ENCODE measurements around the gene DENND1A.
"Not testable (repeated sequence)": the region's sequence is repeated elsewhere in the genome, so short reads cannot be mapped to it uniquely, and the experiment has no call there.

The DENND1A gene

DNA sequence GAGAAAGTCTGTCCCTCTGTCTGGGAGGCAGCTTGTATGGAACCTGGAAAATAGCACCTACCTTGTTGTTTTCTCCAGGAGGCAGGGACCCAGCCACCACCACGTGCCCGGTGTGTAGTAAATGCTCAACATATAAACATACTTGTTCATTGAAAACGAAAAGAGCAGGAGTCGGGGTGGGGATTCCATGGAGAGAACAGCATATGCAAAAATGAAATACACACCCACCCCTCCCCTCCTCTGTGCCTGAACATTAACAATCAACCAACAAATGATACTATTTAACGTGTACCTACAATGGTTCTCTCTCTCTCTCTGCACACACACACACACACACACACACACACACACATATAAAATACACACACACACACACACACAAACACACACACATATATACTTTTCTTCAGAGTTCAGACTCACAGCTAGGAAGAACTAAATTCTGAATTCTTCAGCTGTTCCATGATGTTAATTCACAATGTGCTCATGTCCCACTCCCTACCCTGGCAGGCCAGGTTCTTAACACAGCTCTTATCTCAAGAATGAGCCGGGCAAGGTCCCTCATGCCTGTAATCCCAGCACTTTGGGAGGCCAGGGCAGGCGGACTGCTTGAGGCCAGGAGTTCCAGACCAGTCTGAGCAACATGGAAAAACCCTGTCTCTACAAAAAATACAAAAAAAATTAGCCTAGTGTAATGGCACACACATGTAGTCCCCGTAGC lies 16.3 kb upstream of the DENND1A start:
- no peak for DNase-seq (ENCODE audit: low read depth)

DNA sequence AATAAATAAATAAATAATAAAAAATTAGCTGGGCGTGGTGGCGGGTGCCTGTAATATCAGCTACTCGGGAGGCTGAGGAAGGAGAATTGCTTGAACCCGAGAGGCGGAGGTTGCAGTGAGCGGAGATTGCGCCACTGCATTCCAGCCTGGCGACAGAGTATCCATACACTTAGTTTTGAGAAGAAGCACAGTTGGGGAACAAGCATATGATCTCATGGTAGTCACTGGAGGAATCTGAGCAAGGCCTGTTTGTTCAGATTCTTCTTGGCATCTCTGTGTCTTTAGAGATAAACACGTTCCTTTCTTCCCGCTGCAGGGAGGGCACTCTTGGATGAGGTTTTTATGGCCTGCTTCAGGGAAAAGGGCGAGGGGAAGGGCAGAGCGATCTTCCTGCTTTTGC lies 15.6 kb upstream of the DENND1A start:
- DNase-seq (ENCODE audit: low read depth): no peak

DNA sequence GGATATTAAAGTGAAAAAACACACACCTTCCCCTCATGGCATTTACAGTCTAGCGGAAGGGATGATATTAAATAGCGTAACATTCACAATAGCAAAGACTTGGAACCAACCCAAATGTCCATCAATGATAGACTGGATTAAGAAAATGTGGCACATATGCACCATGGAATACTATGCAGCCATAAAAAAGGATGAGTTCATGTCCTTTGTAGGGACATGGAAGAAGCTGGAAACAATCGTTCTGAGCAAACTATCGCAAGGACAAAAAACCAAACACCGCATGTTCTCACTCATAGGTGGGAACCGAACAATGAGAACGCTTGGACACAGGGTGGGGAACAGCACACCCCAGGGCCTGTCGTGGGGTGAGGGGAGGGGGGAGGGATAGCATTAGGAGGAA lies 14.5 kb upstream of the DENND1A start:
- DNase-seq (ENCODE audit: low read depth): not testable (repeated sequence)

DNA sequence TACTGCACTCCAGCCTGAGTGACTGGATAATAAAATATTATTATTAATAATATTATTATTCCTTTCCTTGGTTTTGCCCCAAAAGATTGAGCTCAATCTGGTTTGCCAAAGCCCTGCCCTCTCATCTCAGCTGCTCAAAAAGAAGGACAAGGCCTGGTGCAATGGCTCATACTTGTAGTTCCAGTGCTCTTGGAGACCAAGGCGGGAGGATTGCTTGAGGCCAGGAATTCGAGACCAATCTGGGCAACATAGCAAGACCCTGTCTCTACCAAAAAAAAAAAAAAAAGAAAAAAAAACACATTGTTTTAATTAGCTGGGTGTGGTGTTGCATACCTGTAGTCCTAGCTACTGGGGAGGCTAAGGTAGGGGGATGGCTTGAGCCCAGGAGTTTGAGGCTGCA lies 13.7 kb upstream of the DENND1A start:
- no peak for DNase-seq (ENCODE audit: low read depth)

DNA sequence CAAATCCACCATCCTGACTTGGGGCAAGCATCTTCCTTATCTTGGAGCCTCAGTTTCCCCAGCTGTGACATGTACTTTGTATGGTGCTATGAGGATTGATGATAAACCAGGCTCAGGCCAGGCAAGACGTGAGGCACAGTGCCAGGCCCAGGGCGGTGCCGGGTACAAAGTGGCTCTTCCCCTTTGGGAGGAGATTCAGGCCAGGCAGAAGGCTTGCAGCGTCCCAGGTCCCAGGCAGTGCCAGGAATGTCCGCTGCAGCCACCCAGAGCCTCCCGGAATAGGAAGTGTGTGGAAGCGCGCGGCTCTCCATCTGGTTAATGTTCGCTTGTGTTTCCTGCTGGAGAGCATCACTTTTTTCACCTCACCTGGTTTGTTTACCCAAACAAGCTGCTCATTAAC lies 12.6 kb upstream of the DENND1A start:
- no peak for DNase-seq (ENCODE audit: low read depth)

DNA sequence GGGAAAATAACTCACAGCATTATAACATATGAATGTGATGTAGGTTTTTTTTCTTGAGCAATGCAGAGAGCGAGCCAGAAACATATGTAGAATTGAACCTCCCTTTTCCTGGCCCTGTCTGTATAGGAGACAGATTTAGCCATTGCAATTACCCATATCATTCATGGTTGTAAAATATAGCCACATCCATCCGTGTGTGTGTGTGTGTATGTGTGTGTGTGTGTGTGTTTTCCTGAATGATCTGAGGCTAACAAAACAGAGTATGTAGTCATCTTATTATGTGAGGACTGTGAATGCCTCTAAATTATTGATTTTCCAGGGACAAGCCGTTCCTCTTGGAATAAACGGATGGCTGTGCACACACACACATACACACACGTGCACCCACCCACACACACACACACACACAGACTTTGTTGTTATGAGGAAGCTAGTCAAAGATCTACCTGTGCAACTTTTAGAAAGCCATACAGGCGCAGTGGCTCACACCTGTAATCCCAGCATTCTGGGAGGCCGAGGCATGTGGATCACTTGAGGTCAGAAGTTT lies 11.7 kb upstream of the DENND1A start:
- DNase-seq (ENCODE audit: low read depth): no peak

DNA sequence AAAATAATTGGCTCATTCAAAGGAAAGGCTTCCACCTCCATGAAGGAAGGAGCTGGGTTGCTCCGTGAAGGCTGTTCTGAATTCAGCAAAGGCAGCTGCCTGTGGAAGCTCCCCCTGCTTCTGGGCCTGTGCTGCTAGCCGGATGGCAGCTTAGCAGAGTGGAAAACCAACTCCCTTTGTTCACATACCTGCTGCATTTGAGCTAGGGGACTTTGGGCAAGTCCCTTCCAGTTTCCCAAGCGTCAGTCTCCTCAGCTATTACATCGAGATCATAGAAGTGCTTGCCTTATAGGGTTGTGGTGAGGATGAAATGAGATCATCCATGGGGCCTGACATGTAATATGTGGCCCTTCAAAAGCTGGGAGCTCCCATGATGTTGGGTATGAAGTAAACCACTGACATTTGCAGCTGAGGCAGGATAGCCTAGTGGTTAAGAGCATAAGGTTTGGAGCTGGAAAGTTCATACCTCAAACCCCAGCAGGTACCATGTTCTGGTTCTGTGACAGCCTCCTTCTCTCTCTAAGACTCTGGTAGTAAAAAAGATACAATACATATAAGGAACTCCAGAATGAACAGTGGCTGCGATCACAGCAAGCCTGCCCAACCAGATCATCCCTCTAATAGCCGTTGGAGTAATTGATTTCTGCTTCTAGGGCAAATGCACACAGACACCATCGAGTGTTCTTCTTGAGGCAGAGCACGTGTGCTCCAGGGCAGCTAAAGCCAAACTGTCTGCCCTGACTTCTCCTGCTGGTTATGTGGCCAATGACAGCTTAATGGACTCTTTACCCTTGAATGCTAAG lies 11.0 kb upstream of the DENND1A start:
- no peak for DNase-seq (ENCODE audit: low read depth)

DNA sequence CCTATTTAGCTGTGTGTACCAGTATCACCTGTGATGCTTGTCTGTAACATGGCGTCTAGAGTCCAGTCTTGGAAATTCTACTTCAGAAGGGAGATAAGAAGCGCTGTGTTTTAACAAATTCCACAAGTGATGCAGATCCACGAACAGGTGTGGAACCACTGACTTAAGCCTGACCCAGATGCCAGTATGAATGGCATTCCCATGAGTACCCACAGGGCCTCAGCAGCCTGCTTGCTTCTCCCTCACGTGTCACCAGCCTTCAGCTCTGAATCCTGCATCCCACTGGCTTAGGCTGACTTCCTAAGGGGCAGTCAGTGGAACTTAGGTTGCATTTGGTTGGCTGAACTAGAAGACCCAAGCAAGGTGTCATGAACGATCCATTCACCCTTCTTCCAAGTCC lies 8.5 kb upstream of the DENND1A start:
- DNase-seq (ENCODE audit: low read depth): no peak

DNA sequence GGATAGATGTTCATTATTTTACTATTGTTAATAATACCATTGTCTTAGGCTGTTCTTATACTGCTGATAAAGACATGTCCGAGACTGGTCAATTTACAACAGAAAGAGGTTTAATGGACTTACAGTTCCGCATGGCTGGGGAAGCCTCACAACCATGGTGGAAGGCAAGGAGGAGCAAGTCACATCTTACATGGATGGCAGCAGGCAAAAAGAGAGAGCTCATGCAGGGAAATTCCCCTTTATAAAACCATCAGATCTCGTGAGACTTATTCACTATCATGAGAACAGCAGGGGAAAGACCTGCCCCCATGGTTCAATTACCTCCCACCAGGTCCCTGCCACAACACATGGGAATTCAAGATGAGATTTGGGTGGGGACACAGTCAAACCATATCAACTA lies 6.6 kb upstream of the DENND1A start:
- not testable (repeated sequence) for DNase-seq (ENCODE audit: low read depth)

DNA sequence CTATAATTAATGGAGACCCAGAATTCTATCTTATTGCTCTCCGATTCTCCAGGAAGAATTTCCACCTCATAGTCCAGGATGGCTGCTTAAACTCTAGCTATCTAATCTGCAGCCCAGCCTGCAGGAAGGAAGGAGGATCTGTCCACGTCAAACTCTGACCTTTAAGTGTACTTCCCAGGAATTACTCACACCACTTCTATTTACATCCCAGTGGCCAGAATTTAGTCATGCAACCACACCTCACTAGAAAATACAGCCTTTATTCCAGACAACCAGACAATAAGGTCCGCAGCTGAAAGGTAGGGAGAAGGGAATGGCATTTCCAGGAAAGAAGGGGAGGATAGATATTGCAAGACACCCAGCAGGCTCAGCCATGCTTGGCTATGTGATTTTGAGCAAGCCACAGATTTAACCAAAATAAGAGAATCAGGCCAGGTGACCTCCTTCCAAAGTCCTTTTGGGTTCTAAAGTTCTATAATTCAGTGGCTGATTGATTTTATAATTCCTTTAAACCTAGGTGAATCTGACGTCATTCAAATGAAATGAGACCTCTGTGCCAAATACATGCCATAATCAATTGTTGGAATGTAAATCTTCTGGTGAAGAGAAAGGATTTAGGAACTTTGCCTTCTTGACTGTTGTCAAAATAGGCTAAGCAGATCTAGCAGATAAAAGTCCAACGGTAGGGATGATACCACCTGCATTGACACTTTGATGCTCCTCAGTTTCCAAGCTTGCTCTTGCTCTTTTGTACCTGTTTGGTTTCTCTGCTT lies 3.7 kb upstream of the DENND1A start:
- peak; percentile 43 for DNase-seq (ENCODE audit: low read depth)

DNA sequence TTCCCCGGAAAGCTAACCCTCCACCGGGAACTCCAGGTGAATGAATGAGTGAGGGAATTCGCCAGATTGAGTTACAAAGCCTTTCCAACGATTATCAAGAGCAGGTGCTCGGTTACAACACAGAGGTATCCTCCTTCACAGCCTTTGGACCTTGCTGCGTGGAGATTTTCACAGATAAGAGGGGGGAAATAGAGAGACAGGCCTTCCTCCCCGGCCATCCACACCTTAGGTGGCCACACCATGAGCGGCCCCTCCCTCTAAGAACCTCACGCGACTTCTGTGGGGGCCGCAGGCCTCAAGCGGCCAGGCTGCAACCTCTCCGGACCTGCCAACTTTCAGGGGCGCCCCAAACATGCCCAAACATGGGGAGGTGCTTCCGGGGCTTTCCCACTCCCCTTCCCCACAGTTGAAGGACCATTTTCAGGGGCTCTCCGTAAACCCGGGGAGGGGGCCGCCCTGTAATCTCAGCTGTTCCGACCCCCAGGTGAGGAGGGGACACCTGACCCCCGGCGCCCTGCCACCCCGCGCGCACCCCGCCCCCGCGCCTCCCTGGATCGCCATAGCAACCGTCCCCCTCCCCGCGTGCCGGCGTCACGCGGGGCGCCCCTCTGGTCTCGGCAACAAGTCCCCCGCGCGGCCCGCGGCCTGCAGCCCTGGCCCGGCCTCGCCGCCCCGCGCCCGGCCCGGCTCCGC lies 603 bp downstream of the DENND1A start:
- DNase-seq (ENCODE audit: low read depth): no peak

DNA sequence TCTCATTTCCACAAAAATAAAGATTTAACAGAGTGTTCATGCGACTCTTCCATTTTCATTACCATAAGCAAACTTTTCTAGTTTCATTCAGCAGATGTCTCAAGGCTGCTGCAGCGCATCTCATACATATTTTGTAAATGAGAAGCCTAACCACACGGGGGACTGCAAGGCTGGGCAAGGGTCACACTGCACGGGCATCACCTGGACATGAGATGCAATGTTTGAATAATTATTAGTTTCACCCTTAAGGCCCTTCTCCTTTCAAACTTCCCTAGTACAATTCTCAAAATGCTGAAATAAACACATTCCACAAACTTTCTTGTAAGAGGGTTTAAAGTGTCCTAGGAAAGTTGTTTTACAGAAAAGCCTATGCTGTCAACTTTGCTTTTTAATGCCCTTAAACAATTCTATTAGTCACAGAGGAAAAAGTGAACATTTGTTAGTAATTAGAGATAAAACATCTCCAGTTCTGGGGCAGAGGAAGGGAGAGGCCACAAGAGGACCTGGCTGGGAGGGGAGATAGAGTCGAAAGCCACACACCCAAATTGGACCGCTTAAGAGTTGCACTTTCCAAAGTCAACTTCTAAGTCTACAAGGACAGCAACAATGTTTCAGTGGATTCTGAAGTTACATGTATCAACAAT lies 1.3 kb downstream of the DENND1A start:
- DNase-seq (ENCODE audit: low read depth): peak; percentile 39

DNA sequence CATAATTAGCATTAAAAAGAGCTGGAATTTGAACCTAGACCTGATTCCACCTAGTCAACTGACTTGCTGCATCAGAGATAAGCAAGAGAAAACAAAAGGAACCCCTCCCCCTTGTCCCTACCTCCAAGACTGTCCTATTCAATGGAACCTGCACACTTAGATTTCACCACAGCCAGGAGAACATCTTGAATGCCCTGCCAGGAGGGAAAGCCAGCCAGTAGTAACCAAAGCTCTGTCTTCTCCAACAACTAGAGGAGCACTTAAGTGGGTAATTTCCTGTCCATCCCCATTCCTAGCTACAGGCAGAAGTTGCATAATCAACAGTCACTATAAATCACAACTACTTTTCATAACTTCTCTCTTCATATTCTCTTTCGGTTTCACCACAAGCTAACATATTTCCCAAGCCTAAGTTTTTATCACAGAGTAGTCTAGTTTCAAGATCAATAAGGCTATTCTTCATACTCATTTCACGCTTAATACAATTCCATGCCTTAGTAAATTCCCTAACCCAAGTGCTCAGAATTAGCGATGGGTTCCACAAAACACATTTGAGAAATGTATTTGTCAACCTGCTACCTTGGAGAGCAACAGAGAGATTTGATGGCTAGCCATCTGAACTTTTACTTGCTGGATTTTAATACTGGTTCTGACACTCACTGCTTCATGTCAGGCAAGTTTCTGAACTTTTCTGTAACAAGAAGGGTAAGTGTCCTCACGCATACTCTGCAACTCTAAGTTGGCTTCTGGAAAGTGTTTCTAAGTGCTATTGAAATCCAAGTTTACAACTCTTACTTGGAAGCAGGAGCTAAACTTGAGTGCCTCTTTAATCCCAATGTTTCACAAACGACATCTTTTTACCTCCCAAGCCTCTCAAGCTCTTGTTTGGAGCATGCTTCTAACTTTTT lies 2.0 kb downstream of the DENND1A start:
- DNase-seq (ENCODE audit: low read depth): peak; percentile 54

DNA sequence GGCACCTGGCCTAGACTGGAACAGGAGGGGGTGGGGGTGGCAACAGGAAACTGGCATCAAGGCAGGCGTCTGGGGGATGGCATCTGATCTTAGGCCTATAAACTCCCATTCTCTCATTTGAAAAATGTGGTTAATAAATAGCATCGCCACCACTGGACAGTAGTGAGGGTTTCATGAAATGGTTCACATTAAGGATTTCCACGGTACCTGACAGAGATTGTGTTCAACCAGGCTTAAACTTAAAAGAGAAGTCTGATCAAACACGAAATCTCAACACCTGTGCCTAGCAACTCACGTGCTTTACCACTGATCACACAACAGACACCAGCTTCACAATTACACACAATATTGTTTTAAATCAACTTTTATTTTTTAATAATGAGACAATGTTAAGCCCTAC lies 3.0 kb downstream of the DENND1A start:
- DNase-seq (ENCODE audit: low read depth): no peak

DNA sequence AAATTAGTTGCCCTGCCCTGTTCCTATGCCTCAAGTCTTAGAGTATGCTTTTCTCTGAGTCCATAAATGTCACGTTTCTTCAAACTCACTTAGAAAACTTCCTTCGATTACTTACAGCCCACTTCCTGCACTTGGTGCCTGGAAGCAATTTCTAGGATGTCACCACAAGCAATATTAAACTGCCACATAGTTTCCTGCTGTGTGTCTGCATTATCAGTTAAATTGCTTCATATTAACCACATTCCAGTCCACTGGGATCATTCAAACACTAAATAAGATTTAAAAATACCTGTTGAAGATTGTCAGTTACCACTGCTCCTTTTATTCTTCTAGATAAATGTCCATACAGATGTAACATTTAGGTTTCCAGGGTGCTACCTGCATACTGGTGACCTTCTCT lies 4.1 kb downstream of the DENND1A start:
- DNase-seq (ENCODE audit: low read depth): peak; percentile 55

DNA sequence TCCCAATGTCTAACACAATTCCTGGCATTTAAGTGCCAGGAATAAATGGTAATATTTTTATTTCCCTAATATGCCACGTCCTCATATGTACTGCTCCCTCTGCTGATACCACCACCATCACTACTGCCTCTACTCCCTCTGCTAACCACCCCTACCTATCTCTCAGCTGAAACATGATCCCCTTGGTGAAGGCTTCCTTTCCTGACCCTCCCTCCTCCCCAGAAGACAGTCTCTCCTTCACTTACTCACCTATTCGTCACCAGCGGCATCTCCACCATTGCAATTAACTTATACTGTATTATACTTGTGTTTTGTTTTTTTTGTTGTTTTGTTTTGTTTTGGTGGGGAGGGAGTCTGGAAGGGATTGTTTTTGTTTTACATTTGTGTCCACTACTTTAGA lies 4.8 kb downstream of the DENND1A start:
- DNase-seq (ENCODE audit: low read depth): no peak

DNA sequence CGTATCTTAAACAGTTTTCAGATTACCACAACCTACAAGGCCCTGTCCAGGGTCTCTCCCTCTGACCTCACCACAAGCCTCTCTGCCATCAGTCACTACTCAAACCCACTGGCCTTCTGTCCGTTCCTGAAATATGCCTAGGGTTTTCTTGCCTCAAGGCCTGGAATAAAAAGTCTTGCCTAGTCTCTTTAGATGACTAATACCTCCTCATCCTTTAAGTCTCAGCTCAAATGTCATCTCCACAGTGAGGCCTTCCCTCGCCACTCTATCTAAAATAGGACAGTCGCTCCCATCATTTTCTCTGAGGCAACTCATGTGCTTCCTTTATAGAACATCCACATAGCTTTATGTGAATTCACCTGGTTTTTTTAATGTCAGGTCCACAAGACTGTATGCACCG lies 5.2 kb downstream of the DENND1A start:
- no peak for DNase-seq (ENCODE audit: low read depth)

DNA sequence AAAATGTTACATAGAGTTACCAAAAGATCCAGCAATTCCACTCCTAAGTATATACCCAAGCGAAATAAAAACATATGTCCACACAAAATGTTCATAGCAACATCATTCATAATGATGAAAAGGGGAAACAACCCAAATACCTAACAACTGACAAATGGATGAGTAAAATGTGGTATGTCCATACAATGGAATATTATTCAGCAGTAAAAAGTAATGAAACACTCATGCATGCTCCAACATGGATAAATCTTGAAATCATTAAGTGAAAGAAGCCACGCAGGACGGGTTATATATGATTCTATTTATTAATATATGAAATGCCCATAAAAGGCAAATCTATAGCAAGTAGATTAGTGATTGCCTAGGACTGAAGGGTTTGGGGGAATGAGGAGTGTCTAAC lies 6.0 kb downstream of the DENND1A start:
- no peak for DNase-seq (ENCODE audit: low read depth)

DNA sequence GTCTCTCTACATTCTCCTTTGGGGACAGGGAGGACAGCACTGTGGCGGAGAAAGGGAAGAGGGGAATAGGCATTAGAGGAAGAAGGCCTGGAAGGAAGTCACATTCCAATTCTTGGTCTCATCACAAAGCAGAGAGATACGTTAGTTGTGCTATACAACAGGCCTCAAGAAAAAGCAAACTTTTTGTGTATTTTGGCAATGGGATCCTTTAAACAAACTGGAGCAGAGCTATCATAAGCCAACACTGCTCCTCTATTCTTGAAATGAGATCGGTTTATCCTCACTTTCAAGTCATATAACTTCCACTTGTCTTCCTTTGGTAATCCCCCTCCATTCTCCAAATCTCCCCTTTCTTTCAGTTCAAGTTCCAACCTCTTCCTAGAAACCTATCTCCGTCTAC lies 6.5 kb downstream of the DENND1A start:
- DNase-seq (ENCODE audit: low read depth): no peak

DNA sequence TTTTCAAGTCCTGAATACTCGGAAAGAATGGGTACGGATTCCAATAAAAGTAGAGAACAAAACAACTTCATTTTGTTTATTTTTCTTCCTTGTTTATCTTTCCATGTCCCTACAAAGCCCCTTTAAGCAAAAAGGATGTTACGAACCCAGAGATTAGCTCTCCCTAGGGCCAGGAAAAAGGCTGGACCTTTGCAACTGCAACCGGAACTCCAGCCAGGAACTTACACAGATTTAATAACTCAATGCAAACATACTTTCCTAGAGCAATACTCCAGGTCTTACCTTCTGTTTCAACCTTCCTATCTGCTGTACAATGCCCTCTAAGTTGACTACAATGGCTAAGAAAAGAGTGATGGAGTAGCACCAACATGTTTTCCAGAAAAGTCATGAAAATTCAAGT lies 7.0 kb downstream of the DENND1A start:
- no peak for DNase-seq (ENCODE audit: low read depth)

All from HS-5 (cell line).